Stimulated activated CD4-positive, alpha-beta T cell treated with anti-CD3 and anti-CD28 coated beads, Interleukin-1b, Interleukin-23, amount 100 ng/mL, for 48 hours (primary cell): Measurements from ENCODE around the gene RNF112.
"Not testable (repeated sequence)": the region's sequence is repeated elsewhere in the genome, so short reads cannot be mapped to it uniquely, and the experiment has no call there.

Experiments
- DNase-seq: peaks from one replicate; pipeline ENCODE4 v3.0.0-alpha.2; 2020

The RNF112 gene

DNA sequence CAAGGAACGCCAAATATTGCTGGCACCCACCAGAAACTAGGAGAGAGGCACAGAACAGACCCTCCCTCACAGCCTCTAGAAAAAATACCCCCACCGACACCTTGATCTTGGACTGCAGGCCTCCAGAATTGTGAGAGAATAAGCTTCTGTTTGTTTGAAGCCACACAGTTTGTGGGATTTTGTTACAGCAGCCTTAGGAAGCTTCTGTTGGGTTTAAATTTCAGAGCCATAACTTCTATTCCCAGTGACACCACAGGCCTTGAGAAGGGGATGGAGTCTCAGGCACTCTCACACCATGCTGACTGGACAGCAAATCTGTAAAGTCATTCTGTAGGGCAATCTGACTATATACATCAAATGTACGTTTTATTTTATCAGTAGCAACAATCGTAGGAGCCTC lies 38.6 kb downstream of the RNF112 start:
- DNase-seq, result no peak

DNA sequence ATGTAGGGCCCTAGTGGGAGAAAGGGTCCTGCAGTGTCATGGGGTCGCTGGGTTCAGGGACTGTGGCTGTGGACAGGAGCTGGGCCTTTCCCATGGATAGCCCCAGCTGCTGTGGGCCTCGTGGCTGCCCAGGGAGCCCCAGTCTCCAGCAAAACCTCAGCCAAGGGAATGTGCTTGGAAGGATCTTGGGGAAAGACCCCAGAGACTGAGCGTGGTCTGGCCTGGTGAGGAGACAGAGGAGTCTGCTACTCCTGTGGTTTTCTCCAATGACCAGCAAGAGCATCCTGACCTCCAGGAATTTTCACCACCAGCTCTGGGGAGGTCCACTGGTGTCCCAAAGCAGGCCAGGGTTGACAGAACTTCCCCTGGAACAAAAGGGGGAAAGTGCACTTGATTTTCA lies 42.3 kb downstream of the RNF112 start:
- no peak for DNase-seq

DNA sequence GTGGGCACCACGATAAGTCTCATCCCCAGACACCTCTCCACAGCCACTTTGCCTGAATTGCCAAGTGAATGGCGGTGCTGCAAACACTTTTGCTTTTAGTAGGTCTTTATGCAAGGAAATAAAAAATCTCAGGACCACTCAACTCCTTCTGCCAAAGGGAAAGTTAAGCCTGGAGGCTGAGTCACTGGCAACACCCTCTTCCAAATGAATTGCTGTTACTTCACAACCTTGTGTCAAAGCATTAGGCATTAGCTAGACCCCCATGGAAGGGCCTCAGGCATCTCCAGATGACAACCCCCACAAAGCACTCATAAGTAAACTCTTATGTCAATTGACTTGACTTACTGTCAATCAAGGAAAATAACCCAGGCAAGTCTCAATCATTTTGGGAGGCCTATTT lies 43.0 kb downstream of the RNF112 start:
- no peak for DNase-seq

DNA sequence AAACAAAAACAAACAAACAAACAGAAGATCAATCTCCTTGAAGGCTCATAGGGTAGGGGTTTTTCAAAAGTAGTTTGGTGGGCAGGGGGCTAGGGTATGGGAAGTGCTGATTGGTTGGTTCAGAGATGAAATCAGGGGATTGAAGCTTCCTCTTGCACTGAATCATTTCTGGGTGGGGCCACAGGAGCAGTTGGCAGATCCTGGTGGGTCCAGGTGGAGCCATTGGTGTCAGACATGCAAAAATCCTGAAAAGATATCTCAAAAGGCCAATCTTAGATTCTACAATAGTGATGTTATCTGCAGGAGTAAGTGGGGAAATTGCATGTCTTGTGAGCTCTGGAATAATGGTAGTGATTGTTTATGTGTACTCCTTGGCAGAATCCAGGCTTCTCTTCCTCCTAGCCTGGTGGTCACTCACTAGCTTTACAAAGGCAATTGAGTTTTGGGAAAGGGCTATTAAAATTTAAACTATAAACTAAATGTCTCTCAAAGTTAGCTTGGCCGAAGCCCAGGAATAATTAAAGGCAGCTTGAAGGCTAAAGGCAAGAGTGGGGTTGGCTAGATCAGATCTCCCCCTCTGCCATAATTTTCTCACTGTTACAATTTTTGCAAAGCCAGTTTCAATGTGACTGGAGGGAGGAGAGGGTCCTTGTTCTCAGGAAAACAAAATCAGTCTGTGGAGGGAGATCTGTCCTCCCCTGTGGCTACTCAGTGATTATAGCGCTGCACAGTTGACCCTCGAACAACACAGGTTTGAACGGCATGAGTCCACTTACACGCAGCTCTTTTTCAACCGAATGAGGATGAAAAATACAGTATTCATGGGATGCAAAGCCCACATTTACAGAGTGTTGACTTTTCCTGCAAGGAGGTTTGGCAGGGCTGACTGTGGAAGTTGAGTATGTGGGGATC lies 45.2 kb downstream of the RNF112 start:
- DNase-seq, result no peak

DNA sequence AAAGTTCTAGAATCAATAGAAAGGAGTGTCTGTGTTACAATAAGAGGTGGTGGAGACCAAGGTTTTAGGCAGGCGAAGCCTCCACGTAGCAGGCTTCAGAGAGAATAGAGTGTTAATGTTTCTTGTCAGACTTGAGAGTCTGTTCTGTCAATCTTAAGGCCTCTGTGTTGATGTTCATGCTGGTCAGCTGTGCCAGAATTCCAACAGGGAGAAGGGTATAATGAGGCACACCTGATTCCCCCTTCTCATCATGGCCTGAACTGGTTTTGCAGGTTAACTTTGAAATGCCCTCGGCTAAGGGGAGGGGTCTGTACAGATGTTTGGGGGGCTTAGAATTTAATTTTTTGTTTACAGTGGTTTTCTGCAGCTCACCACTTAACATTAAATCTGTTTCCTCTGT lies 46.0 kb downstream of the RNF112 start:
- no peak for DNase-seq

DNA sequence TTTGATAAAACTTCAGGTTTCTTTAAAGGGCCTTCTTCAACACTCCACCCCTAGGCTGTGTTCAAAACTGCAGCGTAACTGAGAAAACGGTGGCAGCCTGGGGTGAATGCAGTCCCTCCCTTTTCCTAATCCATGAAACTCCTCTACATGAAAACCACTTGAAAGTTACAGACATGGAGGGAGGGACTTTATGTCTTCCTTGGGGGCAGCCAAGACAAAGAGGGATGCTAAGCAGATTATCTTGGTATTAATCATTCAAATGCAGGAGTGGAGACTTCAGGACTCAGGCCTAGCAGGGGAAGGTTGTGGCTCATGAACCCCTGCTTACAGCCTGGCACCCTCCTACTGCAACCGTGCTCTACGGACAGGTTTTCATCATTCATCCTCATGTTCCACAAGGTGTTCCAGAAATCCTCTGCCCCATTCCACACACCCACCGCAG lies 46.8 kb downstream of the RNF112 start:
- DNase-seq, result no peak

DNA sequence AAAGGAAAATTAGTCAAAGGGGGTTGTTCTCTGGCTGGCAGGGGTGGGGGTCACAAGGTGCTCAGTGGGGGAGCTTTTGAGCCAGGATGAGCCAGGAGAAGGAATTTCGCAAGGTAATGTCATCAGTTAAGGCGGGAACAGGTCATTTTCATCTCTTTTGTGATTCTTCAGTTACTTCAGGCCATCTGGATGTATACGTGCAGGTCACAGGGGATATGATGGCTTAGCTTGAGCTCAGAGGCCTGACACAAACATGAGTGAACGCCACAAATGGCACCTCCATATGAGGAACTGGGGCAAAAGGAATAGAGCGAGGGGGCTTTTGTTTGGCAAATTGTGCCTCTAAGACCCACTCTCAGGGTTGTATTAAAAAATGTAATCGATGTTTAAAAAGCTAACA lies 47.4 kb downstream of the RNF112 start:
- not testable (repeated sequence) for DNase-seq

DNA sequence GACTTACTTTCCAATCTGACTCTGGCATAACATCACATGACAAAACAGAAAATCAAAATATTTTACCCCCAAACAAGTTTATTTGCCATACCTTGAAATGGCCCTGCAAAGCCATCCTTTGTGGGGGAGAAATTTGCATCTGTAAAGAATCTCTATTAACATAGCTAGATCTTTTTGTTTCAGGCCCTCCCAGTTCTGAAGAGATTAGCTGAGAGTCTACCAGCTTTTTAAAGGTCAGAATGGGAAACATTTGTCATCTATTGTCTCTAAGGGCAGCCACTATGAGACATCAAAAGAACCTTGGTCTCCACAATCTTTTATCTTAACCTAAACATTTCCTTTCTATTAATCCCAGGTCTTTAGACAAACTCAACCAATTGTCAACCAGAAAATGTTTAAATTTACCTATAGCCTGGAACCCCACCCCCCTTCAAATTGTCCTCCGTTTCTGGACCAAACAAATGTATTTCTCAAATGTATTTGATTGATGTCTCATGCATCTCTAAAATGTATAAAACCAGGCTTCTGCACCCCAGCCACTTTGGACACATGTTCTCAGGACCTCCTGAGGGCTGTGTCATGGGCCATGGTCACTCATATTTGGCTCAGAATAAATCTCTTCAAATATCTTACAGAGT lies 48.1 kb downstream of the RNF112 start:
- not testable (repeated sequence) for DNase-seq

DNA sequence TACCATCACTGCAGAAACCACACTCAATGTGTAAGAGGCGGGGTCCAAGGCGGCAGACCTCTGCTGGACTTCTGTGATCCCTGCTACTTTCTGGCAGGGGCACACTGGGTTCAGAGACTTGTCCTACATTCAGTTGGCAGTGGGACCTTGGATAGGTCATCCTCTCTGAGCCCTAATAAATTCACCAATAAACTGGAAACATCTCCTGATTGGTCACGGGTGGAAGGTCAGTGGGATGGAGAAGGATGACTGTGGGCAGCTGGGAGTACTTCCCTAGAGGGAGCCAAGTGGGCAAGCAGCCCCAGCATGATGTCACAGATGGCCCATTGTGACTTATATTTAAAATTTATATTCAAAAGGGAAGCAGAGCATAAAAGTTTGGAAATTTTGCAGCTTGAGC lies 49.7 kb downstream of the RNF112 start:
- no peak for DNase-seq

DNA sequence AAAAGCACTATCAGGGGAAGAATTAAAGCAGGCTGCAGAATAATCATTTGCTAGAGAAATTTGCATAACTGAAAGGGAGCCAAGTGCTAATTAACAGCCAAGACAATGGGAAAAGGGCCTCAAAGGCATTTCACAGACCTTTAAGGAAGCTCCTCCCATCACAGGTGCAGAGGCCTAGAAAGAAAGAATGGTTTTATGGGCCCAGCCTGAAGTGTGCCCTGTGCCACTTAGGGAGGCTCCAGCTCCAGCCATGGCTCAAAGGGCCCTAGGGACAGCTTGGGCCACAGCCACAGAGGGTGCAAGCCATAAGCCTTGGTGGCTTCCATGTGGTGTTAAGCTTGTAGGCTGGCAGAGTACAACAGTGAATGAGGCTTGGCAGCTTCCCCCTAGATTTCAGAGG lies 50.1 kb downstream of the RNF112 start:
- no peak for DNase-seq

DNA sequence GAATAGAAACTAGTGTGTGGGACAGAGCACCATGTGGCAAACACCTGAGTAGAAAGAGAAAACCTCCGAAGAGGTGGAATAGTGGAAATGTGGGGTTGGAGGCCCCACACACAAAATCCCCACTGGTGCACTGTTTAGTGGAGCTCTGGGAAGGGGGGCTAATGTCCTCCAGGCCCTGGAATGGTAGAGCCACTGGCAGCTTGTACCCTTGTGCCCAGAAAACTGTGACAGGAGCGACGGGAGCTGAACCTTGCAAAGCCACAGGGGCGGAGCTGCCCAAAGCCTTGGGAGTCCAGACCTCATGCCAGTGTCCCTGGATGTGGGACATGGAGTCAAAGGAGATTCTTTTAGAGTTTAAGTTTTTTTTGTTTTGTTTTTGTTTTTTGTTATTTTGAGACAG lies 50.6 kb downstream of the RNF112 start:
- no peak for DNase-seq

DNA sequence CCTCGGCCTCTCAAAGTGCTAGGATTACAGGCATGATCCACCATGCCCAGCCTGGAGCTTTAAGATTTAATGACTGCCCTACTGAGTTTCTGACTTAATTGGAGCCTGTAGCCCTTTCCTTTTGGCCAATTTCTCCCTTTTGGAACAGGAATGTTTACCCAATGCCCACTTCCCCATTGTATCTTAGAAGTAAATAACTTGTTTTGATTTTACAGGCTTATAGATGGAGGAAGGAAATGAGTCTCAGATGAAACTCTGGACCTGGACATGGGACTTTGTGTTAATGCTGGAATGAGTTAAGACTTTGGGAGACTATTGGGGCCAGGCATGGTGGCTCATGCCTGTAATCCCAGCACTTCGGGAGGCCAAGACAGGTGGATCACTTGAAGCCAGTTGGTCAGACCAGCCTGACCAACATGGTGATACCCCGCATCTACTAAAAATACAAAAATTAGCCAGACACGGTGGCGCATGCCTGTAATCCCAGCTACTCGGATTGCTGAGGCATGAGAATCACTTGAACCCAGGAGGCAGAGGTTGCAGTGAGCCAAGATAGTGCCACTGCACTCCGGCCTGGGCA lies 51.5 kb downstream of the RNF112 start:
- not testable (repeated sequence) for DNase-seq

DNA sequence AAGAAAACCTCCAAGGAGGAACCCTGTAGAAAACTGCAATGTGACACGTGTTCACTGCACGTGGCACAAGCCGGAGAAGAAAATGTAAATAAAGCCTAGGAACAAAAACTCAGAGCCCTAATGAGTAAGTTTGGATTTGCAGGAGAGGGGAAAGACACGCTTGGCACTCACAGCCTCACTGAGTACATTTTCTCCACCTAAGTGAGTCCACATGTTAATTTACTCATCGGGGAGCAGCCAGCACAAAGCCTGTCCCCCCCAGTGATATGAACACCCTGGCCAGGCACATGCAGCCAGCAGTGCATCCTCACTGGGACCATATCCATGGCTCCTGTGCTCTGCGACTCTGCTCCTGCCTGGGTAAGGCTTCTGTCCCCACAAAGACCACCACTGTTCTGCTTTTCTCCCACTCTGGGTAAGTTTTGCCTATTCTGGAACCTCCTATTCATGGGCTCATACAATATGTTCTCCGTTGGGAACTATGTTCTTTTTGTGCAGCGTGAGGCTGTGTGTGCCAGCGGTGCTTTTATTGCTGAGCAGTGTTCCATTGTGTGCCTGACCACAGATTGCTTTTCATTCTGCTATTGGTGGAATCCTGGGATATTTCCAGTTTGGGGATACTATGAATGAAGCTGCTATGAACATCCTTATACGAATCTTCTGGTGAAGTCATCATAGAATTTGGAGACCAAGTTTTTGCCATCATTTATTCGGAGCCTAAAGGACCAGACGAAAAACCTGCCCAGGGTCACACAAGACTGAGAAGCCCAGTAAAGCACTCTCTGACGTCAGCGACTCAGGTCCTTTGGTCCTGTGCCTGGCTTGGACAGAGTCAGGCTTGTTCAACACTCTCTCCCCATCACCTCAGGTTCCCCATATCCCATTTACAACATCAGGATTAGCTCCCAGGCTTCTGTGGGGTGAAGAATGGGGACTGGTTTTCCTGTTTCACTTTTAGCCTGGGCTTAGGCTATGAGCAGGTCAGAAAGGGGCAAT lies 53.3 kb downstream of the RNF112 start:
- DNase-seq, result no peak
